ENCODE results near the gene DYNC1I1.

DYNC1I1 gene

DNA sequence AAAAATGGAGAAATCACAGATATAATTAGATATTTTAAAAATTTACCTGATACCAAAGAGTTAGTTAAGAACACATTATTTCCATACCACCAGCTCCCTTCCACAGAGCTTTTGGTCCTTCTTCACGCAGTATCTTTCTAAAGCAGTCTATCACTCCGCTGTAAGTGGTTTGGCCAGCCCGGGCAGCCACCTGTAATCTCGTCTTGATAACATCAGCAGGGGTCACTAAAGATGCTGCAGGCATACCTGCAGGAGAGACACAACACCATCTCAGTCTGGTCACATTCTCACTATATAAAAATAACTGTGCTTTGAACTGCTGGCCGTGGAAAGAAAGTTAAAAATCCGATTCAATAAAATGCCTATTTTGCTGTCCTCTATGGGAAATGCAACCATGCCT is 349.4 kb downstream of the DYNC1I1 start:
- Histone ChIP-seq H3K27ac (no peak overlapping the region), H3K9ac (no peak overlapping the region), H3K27me3 (ENCODE audit: insufficient read depth, low read depth) (no peaks in the 10 kb centered on the region), H3K79me2 (ENCODE audit: insufficient read depth, low read depth) (no peaks in the 10 kb centered on the region), H4K20me1 (ENCODE audit: insufficient read depth) (no peaks in the 10 kb centered on the region), H3K36me3 (ENCODE audit: insufficient read depth) (no peaks in the 10 kb centered on the region), H3K4me2 (no peak overlapping the region), H2AFZ (ENCODE audit: low read depth) (no peak overlapping the region), H3K4me3 (IDR thresholded peaks at IDR 0.05; ENCODE audit: insufficient read depth, low read depth, low read length) (no peak overlapping the region), H3K4me1 (ENCODE audit: low read depth, poor library complexity, severe bottlenecking) (no peaks in the 10 kb centered on the region)
- TF ChIP-seq, protein P1, sequence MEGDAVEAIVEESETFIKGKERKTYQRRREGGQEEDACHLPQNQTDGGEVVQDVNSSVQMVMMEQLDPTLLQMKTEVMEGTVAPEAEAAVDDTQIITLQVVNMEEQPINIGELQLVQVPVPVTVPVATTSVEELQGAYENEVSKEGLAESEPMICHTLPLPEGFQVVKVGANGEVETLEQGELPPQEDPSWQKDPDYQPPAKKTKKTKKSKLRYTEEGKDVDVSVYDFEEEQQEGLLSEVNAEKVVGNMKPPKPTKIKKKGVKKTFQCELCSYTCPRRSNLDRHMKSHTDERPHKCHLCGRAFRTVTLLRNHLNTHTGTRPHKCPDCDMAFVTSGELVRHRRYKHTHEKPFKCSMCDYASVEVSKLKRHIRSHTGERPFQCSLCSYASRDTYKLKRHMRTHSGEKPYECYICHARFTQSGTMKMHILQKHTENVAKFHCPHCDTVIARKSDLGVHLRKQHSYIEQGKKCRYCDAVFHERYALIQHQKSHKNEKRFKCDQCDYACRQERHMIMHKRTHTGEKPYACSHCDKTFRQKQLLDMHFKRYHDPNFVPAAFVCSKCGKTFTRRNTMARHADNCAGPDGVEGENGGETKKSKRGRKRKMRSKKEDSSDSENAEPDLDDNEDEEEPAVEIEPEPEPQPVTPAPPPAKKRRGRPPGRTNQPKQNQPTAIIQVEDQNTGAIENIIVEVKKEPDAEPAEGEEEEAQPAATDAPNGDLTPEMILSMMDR (conservative IDR thresholded peaks at IDR 0.05; ENCODE audit: low read depth, low read length): no peak

DNA sequence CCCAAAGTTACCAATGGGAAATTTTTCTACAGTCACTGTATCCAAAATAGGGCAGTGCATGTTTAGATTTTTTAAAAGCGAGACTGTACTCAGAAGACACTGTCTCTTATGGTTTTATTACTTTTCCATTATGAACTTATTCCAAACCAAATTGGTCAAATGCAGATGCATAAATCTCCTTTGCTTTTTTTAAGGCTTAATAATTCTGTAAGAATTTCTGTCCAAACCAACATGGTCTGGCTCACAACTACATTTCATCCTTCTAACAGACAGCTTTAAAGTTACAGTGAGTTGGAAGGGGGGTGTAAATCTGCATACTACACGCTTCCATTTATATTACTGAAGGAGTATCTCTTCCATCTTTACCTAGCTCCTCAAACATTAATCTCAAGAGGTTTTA is 350.4 kb downstream of the DYNC1I1 start:
- no peak overlapping the region for H3K4me2 ChIP-seq
- H3K4me1 ChIP-seq (ENCODE audit: low read depth, poor library complexity, severe bottlenecking): no peaks in the 10 kb centered on the region
- no peaks in the 10 kb centered on the region for H3K79me2 ChIP-seq (ENCODE audit: insufficient read depth, low read depth)
- TF ChIP-seq, protein P1 (conservative IDR thresholded peaks at IDR 0.05; ENCODE audit: low read depth, low read length): no peak
- H3K36me3 ChIP-seq (ENCODE audit: insufficient read depth): no peaks in the 10 kb centered on the region
- H3K27ac ChIP-seq: no peak overlapping the region
- no peak overlapping the region for H3K4me3 ChIP-seq (IDR thresholded peaks at IDR 0.05; ENCODE audit: insufficient read depth, low read depth, low read length)
- no peak overlapping the region for H3K9ac ChIP-seq
- no peaks in the 10 kb centered on the region for H3K27me3 ChIP-seq (ENCODE audit: insufficient read depth, low read depth)
- H2AFZ ChIP-seq (ENCODE audit: low read depth): no peak overlapping the region
- H4K20me1 ChIP-seq (ENCODE audit: insufficient read depth): no peaks in the 10 kb centered on the region

DNA sequence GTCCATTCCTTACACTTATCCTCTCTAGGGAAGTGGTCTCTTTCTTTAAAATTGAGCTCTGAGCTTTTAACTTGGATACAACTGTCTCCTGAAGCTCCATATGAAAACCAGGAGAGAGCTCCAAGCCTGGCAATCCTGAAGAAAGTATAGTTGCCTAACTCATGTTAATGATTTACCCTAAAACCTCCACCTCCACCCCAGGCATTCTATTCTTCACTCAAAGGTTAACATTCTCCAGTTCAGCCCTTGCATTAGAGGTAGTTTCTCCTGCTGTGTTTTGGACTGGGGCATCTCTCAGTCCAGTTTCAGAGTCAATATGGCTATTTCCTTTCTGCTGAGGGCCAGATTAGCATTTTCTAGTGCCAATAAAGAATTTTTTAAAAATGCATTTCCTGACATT is 354.0 kb downstream of the DYNC1I1 start:
- TF ChIP-seq, protein P1 (conservative IDR thresholded peaks at IDR 0.05; ENCODE audit: low read depth, low read length): no peak
- Histone ChIP-seq H3K27ac (no peak overlapping the region), H3K36me3 (ENCODE audit: insufficient read depth) (no peaks in the 10 kb centered on the region), H3K79me2 (ENCODE audit: insufficient read depth, low read depth) (no peaks in the 10 kb centered on the region), H4K20me1 (ENCODE audit: insufficient read depth) (no peaks in the 10 kb centered on the region), H3K4me1 (ENCODE audit: low read depth, poor library complexity, severe bottlenecking) (no peaks in the 10 kb centered on the region), H3K4me3 (IDR thresholded peaks at IDR 0.05; ENCODE audit: insufficient read depth, low read depth, low read length) (no peak overlapping the region), H3K9ac (no peak overlapping the region), H2AFZ (ENCODE audit: low read depth) (no peak overlapping the region), H3K4me2 (no peak overlapping the region), H3K27me3 (ENCODE audit: insufficient read depth, low read depth) (no peaks in the 10 kb centered on the region)

DNA sequence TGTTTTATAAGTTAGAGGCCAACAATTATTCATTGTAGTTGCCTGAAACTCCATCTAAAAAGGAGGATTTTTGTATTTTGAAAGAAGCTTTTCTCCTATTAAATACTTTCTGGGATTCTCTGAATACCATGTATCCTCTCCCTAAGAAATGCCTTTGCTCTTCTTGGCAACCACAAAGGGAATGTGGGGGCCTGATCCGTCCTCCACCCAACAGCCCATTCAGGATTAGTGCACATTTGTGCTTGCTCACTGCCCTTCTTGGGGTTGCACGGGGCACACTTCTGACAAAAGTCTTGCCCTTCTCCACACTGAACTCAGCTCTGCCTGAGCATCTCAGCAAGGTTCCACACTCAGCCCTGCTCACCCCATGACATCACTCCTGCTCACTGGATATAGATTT is 355.4 kb downstream of the DYNC1I1 start:
- Histone ChIP-seq H3K4me1 (ENCODE audit: low read depth, poor library complexity, severe bottlenecking) (no peaks in the 10 kb centered on the region), H3K27me3 (ENCODE audit: insufficient read depth, low read depth) (no peaks in the 10 kb centered on the region), H3K27ac (no peak overlapping the region), H2AFZ (ENCODE audit: low read depth) (no peak overlapping the region), H3K79me2 (ENCODE audit: insufficient read depth, low read depth) (no peaks in the 10 kb centered on the region), H3K9ac (no peak overlapping the region), H4K20me1 (ENCODE audit: insufficient read depth) (no peaks in the 10 kb centered on the region), H3K36me3 (ENCODE audit: insufficient read depth) (no peaks in the 10 kb centered on the region), H3K4me2 (no peak overlapping the region), H3K4me3 (IDR thresholded peaks at IDR 0.05; ENCODE audit: insufficient read depth, low read depth, low read length) (no peak overlapping the region)
- TF ChIP-seq, protein P1 (conservative IDR thresholded peaks at IDR 0.05; ENCODE audit: low read depth, low read length): no peak

All from KMS-11 (cell line).